Ramos (cell line): ENCODE results near the gene CHAF1A.

ENCODE experiments used
- in situ Hi-C: fragments of 300-500 bp; cut with MboI; formaldehyde crosslinking; loops from one replicate; pipeline ENCODE4 v1.14.3; 2022; ENCODE audit warnings: low sequenced_read_pairs; ENCODE audit not compliant: unreplicated experiment

CHAF1A gene

GRCh38 chr19:4449639-4450028 lies 47.2 kb downstream of the CHAF1A start:
- in situ Hi-C loops: no loop called here

DNA sequence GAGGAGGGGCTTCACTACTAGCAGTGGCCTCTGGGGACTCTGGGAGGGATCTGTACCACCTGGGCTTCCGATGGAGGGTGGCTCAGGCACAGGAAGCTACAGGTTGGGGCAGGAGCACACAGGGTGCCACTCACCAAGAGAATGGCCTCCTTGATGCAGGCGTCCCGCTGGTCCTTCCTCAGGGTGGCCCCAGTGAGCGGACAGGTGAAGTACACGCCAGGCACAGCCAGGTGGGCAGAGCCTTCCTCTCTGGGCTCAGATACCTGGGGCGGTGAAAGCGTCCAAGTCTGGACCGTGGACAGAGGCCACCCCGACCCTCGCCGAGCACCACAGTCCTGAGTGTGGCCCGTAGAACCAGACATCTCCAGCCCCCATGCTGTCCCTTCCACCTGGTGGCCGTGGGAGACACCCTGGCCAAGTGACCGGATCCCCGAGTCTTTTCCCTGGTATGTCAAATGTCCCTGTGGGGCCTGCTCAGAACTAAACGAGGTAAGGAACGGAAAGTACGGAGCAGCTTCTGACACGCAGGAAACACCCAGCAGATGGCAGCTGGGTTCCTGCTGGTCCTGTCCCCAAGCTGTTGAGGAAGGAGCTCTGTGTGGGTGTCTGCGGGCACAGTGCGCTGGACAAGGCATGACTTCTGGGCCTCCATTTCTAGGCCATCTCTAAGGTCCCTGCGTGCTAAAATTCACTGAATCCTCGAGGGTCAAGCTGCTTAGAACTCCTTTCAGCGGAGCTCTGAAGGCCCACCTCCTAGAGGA lies 50.0 kb downstream of the CHAF1A start:
- in situ Hi-C loops: no loop called here

DNA sequence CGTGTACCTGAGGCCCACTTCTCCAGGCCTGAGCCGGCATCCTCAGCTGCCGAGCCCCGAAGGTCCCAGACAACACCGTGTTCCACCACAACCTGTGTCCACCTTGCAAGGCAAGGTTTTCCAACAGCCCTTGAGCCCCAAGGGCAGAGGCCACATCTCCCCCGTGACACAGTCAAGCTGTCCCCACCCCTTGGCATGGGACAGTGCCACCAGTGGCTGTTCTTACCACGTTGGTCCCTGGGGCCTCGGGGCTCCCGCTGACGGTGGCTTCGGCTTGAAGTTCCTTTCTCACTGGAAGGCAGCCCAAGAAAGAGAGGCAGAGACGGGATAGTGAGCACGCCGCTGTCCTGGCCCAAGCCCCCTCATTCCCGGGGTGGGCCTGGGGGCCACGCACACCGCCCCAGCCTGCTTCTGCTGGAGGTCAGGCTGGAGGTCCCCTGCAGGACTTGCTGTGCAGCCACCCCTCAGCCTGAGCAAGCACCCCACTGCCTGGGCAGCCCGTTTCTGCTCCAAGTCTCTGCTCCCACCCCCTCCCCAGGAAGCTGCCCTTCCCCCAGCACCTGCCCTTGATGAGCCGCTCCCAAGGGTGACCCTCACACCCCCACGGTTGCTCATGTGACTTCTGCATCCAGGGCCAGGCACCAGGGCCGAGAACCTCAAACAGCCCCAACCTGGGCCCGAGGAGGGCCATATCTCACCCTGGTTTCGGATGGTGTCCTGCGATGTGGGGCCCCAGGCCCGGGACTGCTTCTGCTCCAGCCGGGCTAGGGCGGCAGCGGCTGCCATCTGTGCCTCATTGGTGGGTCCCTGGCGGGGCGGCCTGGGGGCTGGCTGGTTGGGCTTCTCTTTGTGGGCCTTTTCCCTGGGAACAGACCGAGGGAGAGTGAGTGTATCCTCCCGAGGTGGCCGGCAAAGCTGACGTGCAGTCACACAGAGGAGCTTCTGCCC lies 51.1 kb downstream of the CHAF1A start:
- in situ Hi-C loops: no loop called here

- in situ Hi-C loops: no loop called here
Observed at GRCh38 chr19:4454747-4455718, 52.6 kb downstream of the CHAF1A start.

DNA sequence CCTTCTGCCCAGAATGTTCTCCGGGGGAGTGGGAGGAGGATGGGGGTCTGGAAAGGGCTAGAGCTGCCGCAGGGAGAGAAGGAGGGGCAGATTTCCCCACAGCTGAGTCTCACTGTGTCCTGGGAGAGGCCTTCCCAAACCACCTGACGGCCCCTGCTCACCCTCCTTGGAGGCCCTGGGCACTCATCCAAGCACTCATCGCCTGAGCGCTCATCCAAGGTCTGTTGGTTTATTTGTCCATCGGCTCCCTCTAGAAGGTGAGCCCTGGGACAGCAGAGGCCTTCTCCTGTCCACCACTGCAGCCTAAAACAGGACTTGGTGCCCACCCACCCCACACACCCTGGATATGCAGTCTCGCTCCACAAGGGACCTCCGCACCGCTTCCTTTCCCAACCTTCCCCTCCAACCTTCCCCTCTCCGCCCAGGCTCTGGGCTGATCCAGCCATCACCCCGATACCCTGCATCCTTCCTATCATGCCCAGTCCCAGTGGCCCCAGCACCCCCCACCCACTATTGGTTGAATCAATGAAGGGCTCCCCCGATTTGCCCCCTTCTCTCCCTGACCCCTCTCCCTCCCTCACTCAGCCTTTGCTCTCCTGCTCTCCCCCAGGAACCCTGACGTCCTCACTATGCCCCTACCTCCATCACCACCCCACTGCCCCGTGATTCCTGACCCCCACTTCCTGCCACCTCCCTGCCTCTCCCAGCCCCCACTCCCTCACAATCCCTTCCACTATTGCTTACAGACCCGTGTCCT lies 53.5 kb downstream of the CHAF1A start:
- in situ Hi-C loops: no loop called here

DNA sequence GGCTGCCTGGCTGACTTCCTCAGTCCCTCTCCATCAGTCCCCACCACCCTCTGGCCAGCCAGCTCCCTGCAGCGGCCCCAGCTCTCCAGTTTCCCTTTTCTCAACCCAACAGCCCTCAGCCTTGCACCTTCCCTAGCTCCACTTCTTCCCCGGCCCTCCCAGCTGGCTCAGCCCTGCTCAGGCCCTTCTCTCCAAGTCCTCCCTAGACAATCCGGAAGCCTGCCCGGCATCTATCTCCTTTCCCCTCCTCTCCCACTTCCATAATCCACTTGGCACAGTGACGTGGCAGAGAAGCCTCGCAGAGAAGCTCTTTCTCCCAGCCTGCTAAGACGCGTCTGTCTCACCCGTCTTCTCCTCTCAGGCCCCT lies 54.0 kb downstream of the CHAF1A start:
- in situ Hi-C loops: no loop called here

DNA sequence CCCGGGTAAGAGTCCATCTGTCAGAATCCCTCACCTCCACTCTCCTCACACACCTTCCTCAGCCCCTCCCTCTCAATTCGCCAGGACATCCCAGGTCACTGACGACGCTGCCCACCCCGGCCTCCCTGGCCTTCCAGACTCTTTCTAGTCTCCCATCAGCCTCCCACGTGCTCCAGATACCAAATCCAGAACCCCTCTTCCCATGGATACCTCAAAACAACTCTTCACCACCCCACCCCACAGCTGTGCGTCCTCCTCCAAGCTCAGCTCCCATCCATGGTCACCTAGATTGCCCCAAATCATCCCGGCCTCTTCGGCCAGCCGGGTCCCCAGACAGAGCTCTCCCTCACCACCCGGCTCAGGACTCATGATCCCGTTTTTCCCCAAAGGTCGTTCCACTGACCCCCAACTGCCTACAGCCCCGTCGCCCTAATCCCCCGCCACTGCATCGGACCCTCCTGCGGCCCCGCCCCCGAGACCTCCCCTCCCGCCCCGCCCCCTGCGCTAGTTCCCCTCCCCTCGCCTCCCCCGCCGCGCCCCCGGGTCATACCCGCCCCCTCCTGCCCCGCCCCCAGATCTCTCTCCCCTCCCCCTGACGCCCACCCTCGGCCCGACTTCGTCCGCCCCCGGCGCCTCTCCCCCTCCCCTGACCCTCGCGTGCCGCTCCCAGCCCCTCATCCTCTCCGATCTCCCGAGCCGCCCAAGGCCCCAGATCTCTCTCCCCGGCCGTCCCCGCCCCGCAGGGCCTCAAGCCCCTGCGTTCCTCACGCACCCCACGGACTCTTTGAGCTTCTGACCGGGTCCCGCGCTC lies 54.6 kb downstream of the CHAF1A start:
- in situ Hi-C loops: no loop called here

GRCh38 chr19:4457654-4458395 lies 55.4 kb downstream of the CHAF1A start, which contains the start of gene UBXN6:
Gene UBXN6, minus strand, starts transcription at chr19:4457794. Its CDS starts 97 bp downstream, at chr19:4457697.
- in situ Hi-C loops: no loop called here

- in situ Hi-C loops: no loop called here
Observed at GRCh38 chr19:4464815-4465581, 62.6 kb downstream of the CHAF1A start.

DNA sequence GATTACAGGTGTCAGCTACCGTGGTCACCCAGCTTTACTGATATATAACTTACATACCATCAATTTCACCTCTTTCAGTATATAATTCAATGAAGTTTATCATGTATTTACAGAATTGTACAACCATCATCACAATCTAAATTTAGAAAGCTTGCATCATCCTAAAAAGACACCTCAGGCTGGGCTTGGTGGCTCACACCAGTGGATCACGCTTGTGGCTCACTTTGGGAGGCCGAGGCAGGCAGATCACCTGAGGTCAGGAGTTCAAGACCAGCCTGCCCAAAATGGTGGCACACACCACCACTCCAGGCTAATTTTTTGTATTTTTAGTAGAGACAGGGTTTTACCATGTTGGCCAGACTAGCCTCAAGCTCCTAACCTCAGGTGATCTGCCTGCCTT lies 65.4 kb downstream of the CHAF1A start:
- in situ Hi-C loops: no loop called here

GRCh38 chr19:4471403-4472173 lies 69.1 kb downstream of the CHAF1A start:
- in situ Hi-C loops: no loop called here

GRCh38 chr19:4472174-4472974 lies 69.9 kb downstream of the CHAF1A start, which contains the start of gene HDGFL2:
Gene HDGFL2, plus strand, starts transcription at chr19:4472297. Its CDS starts 54 bp downstream, at chr19:4472351.
- in situ Hi-C loops: no loop called here

- in situ Hi-C loops: no loop called here
Observed at GRCh38 chr19:4473011-4473762, 70.7 kb downstream of the CHAF1A start.

DNA sequence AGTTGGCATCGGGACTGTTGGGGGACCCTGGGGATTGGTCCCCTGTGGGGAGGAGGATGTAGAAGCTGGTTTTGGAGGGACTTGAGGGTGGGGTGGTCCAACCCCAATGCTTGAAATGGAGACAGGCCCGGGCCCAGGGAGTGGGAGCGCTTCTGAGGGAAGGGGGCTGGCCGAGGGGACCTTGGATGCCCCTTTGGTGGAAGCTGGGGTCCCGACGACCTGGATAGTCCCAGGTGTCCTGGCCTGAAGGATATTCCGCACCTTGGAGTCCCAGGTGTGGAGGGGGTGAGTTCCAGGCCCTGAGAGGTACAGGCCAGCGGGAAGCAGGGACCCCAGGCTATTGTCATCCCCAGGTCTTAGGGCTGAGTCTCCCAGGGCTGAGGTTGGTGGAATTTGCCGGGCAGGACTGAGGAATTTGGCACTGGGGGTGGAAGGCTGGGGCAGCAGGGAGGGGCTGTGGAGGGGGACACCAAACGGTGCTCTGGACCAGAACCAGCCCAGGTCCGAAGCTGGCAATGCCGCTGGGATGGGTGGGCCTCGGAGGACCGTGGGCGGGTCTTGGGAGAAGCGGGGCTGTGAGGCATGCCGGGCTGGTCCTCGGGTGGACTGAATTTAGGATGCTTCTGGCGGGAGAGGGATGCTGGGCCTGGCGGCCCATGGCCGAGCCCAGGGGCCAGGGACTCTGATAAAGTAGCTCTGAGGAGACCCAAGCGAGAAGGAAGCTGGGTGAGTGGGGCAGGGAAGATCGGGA lies 71.5 kb downstream of the CHAF1A start:
- in situ Hi-C loops: no loop called here
